Aorta (tissue), 5 donors: ENCODE measurements around the gene MAPKBP1. TPM values are rescaled to one million over a fixed set of nuclear protein-coding genes. Genes with fewer than 3 reads are reported as not detected.

Source experiments
- ATAC-seq: fragments of 200-7000 bp; cut with Tn5 transposase; one replicate; pipeline ENCODE4 v1.9.1; 2022; ENCODE audit warnings: moderate library complexity; ENCODE audit not compliant: low FRiP score
- DNase-seq, 2 donors: peaks; one replicate each; pipeline ENCODE4 v3.0.0-alpha.2; 2020
- H3K27ac ChIP-seq, 2 donors: one replicate each; pipeline ENCODE4 v1.5.1; 2013; ENCODE audit warnings: low read length in 2 of 2, mild to moderate bottlenecking in 2 of 2, moderate library complexity in 2 of 2, control low read depth in 1 of 2, inconsistent platforms in 1 of 2, low read depth in 1 of 2
- H3K27me3 ChIP-seq, 2 donors: one replicate each; pipeline ENCODE4 v1.6.1; 2013; ENCODE audit warnings: control low read depth in 1 of 2, low read length in 1 of 2, mild to moderate bottlenecking in 1 of 2, moderate library complexity in 1 of 2; ENCODE audit not compliant: insufficient read depth in 2 of 2, control insufficient read depth in 1 of 2
- H3K36me3 ChIP-seq, 2 donors: one replicate each; pipeline ENCODE4 v1.6.1; 2013; ENCODE audit warnings: control low read depth in 1 of 2, low read length in 1 of 2, mild to moderate bottlenecking in 1 of 2; ENCODE audit not compliant: insufficient read depth in 2 of 2, control insufficient read depth in 1 of 2
- H3K4me1 ChIP-seq, 2 donors: one replicate each; pipeline ENCODE4 v1.6.1; 2013; ENCODE audit warnings: low read length in 2 of 2, control low read depth in 1 of 2, mild to moderate bottlenecking in 1 of 2, moderate library complexity in 1 of 2; ENCODE audit not compliant: insufficient read depth in 2 of 2, control insufficient read depth in 1 of 2
- H3K4me3 ChIP-seq, 2 donors: one replicate each; pipeline ENCODE4 v1.5.1; 2013; ENCODE audit warnings: low read length in 2 of 2, control low read depth in 1 of 2, mild to moderate bottlenecking in 1 of 2
- H3K9me3 ChIP-seq: one replicate; pipeline ENCODE4 v1.6.1; 2013; ENCODE audit warnings: mild to moderate bottlenecking, low read length; ENCODE audit not compliant: control insufficient read depth
- WGBS, 2 donors: extraction: QIAGEN DNeasy Blood & Tissue Kit; methylation state at CpG; one replicate each; pipeline ENCODE4 v1.1.7; 2013; 5-methylcytosine and 5-hydroxymethylcytosine counted together
- intact Hi-C, 2 donors: fragments of 100-400 bp; cut with DNase I; formaldehyde crosslinking; loops; one replicate each; pipeline versions ENCODE4 v1.14.2 to v1.15.0; 2022
- polyA plus RNA-seq, 2 donors: library from polyadenylated mRNA; stranded (reverse); fragments of 200-250 nt; gene quantifications; one replicate each; pipeline ENCODE4 v1.2.3, GENCODE V29; 2013
- total RNA-seq, 2 donors: library from RNA; stranded (reverse); fragmentation: NEBNext Ultra II Directional; extraction: Animal tissue kit (Norgen Biotek cat#: 25700); gene quantifications; one replicate each; pipeline ENCODE4 v1.2.1, GENCODE V29; 2021
- donor health status: healthy with polysubstance abuse.
- donor health status: Bipolar disorder and iron deficiency.
- donor health status: DM: no; HTN: no; CAD: no.
- donor health status: DM: no; HTN: no; CAD: no.
- donor health status: DM: yes; HTN: yes; CAD: no.

MAPKBP1 gene
- total and polyA plus RNA-seq, 4 donors, result 13.6 to 44.1 (median 27.6) TPM

DNA sequence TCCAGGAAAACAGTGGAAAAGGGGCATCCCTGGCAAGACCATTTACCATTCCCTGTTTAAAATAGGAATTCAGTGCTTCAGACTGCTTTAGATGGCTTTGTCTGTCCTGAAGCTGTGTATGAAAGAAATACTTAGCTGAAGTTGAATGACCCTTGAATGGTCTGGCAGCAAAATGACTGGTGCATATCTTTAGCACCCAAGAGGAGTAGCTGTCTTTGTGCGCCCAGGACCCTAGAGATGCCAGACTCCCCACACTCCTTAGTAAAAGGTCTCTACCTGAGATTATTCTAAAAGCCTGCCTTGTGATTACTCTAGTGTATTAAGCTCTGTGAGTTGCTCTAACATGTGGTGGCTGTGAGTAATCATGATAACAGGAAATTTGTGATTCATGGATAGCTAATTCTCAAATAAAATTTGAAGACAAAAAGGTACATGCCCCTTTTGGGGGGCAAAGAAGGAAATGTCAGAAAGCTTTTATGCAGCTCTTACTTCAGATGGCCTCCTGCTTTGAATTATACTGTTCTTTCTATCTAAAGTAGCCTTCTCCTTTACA, 3.2 kb downstream of the MAPKBP1 start:
- no peak overlapping the region for H3K27ac ChIP-seq
- no peak overlapping the region for H3K4me3 ChIP-seq
- H3K9me3 ChIP-seq, result no peaks in the 10 kb centered on the region
- intact Hi-C loops, result no loop called here
- whole genome bisulfite sequencing, 2 donors, result 69 to 73% methylated on average over 1 of the region's 1 CpG
- ATAC-seq (no peak), DNase-seq (no peak)
- peaks cover 5 to 10% of the 10 kb centered on the region in 2 donors for H3K4me1 ChIP-seq
- H3K27me3 ChIP-seq, result no peaks in the 10 kb centered on the region
- H3K36me3 ChIP-seq, result peaks cover 0 to 1% of the 10 kb centered on the region in 2 donors

DNA sequence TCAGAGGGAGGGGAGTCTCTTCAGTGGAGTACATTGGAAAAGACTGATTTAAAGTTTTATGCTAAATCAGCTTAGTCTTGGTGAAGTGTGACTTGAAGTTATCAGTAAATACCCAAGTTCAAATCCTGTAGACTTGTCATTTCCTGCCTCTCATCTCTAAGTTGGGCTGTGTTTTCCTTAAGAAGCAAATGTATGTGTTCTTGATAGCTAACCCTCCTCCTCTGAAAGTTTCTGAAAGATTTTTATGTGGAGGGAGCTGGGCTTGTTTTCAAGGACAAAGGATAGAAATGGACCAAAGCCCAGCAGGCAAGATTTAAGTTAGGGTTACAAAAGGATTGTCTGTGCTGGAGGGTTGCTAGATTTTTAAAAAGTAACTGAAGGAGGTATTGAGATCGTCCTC, 4.2 kb downstream of the MAPKBP1 start:
- H3K27ac ChIP-seq, result no peak overlapping the region
- ATAC-seq (no peak), DNase-seq (no peak)
- H3K9me3 ChIP-seq, result no peaks in the 10 kb centered on the region
- H3K4me1 ChIP-seq, result peaks cover 5 to 10% of the 10 kb centered on the region in 2 donors
- intact Hi-C loops, result no loop called here
- H3K36me3 ChIP-seq, result peaks cover 0 to 1% of the 10 kb centered on the region in 2 donors
- 76 to 77% methylated on average over 1 of the region's 1 CpG for WGBS, 2 donors
- no peak overlapping the region for H3K4me3 ChIP-seq
- no peaks in the 10 kb centered on the region for H3K27me3 ChIP-seq

DNA sequence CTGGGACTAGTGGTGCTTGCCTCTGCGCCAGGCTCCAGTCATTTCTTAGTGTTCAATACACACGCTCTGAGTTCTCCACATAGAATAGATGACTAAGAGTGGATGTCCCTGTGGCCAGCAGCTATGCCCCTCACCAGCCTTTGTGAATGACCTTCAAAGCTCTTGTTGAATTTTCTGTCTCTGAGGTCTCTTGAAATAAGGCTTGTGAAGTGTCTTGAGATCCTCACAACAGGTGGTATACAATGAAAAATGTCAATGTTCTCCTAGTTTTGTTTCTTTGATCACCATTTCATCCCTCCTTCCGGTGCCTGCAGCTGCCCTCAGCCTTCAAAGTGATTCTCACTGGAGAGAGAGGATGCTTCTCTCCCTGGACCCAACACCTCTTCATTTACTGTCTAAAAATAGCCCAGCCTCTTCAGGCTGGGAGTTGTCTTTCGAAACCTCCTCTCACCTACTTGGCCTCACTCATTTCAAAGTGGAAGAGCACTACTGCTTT, 5.4 kb downstream of the MAPKBP1 start:
- 87 to 89% methylated on average over 4 of the region's 4 CpGs for WGBS, 2 donors
- ATAC-seq (no peak), DNase-seq (no peak)
- Histone ChIP-seq H3K4me3 (no peak overlapping the region), H3K4me1 (peaks cover 5 to 10% of the 10 kb centered on the region in 2 donors), H3K27ac (no peak overlapping the region), H3K9me3 (no peaks in the 10 kb centered on the region), H3K27me3 (no peaks in the 10 kb centered on the region), H3K36me3 (peaks cover 0 to 1% of the 10 kb centered on the region in 2 donors)
- intact Hi-C loops, result no loop called here

DNA sequence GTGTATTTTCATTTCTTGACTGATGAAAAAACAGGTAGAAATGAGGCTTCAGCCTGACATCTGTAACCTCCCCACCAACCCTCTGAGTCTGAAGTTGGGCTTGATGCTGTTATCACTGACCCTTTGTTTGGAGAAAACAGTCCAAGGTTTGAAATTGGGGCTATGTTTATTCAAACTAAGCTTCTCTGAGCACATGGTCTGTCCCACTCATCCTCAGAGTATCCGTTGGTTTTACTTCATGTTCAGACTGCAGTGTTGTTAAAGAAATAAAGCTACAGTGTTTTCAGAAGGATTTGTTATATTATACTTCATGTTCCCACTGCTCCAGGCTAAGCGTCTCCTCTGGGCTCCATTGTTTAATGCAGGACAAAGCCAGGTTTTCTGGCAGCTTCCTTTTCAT, 6.0 kb downstream of the MAPKBP1 start:
- Histone ChIP-seq H3K36me3 (peaks cover 0 to 1% of the 10 kb centered on the region in 2 donors), H3K9me3 (no peaks in the 10 kb centered on the region), H3K4me3 (no peak overlapping the region), H3K4me1 (peaks cover 5 to 10% of the 10 kb centered on the region in 2 donors), H3K27me3 (no peaks in the 10 kb centered on the region), H3K27ac (no peak overlapping the region)
- intact Hi-C loops, result no loop called here
- WGBS, 2 donors, result 16 to 19% methylated on average over 2 of the region's 2 CpGs
- no peak for ATAC-seq
- DNase-seq, result no peak

DNA sequence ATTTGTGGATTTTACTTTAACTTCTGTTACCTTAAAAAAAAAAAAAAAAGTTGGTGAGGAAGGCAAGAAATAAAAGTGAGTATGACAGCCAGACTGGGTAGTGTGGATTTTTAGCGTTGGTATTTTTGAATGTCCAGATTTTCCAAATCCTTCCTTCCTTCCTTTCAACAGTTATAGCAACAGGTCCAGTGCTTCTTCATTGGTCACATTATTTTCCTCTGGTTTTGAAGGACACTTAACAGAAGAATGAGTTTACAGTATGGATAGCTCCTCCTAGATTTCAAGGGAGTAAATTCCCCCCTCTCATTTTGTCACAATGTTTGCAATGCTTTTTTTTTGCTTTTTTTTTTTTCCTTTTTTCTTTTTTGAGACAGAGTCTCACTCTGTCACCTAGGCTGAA, 6.4 kb downstream of the MAPKBP1 start:
- H3K27me3 ChIP-seq, result no peaks in the 10 kb centered on the region
- no peak for ATAC-seq
- H3K27ac ChIP-seq, result no peak overlapping the region
- H3K4me3 ChIP-seq, result no peak overlapping the region
- no peak for DNase-seq
- peaks cover 5 to 6% of the 10 kb centered on the region in 2 donors for H3K4me1 ChIP-seq
- peaks cover 0 to 1% of the 10 kb centered on the region in 2 donors for H3K36me3 ChIP-seq
- H3K9me3 ChIP-seq, result no peaks in the 10 kb centered on the region
- 9 to 15% methylated on average over 1 of the region's 1 CpG for WGBS, 2 donors
- intact Hi-C loops, result no loop called here

DNA sequence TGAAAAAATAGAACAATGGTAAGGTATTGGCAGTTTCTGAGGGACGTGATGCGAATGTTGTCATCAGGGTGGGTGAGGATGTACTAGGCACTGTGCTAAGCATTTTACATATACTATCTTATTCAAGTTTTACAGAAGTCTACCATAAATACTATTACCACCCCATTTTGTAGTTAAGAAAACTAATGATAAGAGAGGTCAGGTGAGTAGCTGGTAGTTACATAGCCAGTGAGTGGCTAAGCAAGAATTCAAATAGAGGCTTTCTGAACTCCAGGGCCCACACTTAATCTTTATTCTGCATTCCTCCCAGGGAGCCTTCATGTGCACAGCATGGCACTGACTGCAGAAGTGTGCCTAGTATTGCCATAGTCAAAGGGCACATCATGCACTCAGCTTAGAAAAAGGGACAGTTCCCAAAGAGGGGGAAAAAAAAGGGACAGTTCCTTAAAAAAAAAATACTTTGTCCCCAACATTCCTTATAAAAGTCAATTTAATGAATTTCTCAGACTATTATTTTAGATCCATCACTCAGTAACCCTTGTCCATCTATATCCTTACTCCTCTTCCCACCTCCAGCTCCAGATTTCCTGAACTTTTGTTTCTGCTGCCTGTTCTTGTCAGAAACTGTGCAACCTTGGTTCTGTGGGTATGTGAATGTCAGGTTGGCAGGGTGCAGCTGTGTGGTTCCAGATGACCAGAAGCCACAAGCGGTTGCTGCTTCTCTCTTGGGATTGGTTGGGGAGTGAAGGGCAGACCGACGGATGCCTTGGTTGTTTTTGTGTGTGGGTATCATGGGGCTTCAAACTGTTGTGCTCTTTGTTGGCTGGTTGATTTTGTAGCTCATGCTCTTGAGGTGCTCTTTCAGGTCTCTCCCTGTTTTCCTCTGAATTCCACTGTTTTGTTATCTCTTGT, 8.3 kb downstream of the MAPKBP1 start:
- no peak for ATAC-seq
- DNase-seq, result no peak
- intact Hi-C loops, result no loop called here
- Histone ChIP-seq H3K9me3 (no peaks in the 10 kb centered on the region), H3K27ac (no peak overlapping the region), H3K36me3 (peaks cover 0 to 1% of the 10 kb centered on the region in 2 donors), H3K4me3 (no peak overlapping the region), H3K4me1 (peaks cover 1 to 5% of the 10 kb centered on the region in 2 donors), H3K27me3 (no peaks in the 10 kb centered on the region)
- WGBS, 2 donors, result 87 to 92% methylated on average over 5 of the region's 5 CpGs

DNA sequence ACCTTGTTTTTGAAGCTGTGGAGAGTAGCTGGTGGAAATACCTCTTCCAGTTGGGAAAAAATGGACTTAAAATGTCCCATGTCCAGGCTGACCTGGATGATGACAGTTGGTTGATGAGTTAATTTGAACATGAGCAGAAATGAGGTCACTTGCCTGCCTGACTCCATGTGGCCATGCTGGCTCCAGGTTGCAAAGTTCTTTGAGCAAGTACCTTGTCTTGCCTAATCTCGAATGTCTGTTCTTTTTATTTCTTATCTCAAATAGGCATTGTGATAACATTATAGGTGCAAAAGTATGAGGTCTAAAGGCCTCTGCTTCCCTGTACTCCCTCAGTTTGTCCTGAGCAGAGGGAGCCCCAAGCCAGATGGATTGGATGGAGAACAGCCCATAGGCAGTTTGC, 9.0 kb downstream of the MAPKBP1 start:
- H3K27me3 ChIP-seq, result no peaks in the 10 kb centered on the region
- DNase-seq (no peak), ATAC-seq (no peak)
- H3K4me3 ChIP-seq, result no peak overlapping the region
- no peaks in the 10 kb centered on the region for H3K9me3 ChIP-seq
- H3K36me3 ChIP-seq, result peaks cover 0 to 1% of the 10 kb centered on the region in 2 donors
- intact Hi-C loops, result no loop called here
- no peak overlapping the region for H3K27ac ChIP-seq
- H3K4me1 ChIP-seq, result peaks cover 1 to 5% of the 10 kb centered on the region in 2 donors
- 45 to 72% methylated on average over 1 of the region's 1 CpG for WGBS, 2 donors

DNA sequence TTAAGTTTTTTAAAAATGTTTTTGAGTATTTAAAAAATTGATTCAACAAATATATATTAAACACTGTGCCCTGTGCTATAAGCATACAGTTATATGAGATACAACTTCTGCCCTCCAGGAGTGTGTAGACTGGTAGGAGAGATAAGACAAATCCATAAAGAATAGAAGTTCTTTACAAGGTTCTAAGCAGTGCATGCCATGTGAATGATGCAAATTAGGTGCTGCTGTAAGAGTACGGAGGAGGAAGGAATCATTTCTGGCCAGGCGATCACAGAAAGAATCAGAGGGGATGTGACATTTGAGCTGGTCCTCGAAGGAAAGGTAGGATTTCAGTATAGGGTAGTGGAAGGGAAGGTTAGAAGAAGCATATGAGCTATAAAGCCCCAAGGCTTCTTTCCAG, 14.0 kb downstream of the MAPKBP1 start:
- Histone ChIP-seq H3K27ac (no peak overlapping the region), H3K4me1 (peaks cover 6 to 8% of the 10 kb centered on the region in 2 donors), H3K27me3 (no peaks in the 10 kb centered on the region), H3K36me3 (no peaks in the 10 kb centered on the region), H3K4me3 (no peak overlapping the region), H3K9me3 (no peaks in the 10 kb centered on the region)
- 90 to 96% methylated on average over 3 of the region's 3 CpGs for WGBS, 2 donors
- intact Hi-C loops, result no loop called here
- DNase-seq, result no peak
- ATAC-seq, result no peak
